22Rv1 (cell line): Measurements from ENCODE around the gene RFC1.

Experiments used
- ZFX ChIP-seq: fragments of 450-650 bp; IDR thresholded peaks from 2 replicates; pipeline ENCODE4 v1.6.1; 2017; ENCODE audit warnings: antibody characterized with exemption, borderline replicate concordance
- TF ChIP-seq, protein P1 (sequence below): fragments of 450-650 bp; IDR thresholded peaks from 2 replicates; pipeline ENCODE4 v1.5.1; 2017; ENCODE audit warnings: mild to moderate bottlenecking

DNA sequence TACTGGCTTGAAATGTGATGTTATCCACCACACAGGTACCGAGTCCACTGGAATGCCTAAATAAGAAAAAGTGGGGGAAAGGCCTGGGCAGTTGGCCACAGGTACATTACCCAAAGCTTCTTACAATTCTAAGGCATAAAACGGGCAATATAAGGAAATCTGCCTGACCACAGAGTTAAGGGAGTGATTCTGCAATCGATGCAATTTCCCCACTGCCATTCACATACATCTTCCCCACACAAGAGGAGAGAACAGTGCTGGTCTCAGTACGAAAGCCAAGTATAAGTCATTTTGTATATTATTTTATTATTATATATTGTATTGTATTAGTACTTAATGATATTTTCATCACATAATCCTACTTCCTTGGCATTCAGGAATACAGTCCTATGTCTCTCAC is 30.6 kb downstream of the RFC1 start:
- TF ChIP-seq, protein P1, sequence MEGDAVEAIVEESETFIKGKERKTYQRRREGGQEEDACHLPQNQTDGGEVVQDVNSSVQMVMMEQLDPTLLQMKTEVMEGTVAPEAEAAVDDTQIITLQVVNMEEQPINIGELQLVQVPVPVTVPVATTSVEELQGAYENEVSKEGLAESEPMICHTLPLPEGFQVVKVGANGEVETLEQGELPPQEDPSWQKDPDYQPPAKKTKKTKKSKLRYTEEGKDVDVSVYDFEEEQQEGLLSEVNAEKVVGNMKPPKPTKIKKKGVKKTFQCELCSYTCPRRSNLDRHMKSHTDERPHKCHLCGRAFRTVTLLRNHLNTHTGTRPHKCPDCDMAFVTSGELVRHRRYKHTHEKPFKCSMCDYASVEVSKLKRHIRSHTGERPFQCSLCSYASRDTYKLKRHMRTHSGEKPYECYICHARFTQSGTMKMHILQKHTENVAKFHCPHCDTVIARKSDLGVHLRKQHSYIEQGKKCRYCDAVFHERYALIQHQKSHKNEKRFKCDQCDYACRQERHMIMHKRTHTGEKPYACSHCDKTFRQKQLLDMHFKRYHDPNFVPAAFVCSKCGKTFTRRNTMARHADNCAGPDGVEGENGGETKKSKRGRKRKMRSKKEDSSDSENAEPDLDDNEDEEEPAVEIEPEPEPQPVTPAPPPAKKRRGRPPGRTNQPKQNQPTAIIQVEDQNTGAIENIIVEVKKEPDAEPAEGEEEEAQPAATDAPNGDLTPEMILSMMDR = no peak
- TF ChIP-seq ZFX = no peak
